ENCODE data around the gene RUBCN. TPM values are rescaled to one million over a fixed set of nuclear protein-coding genes. Genes with fewer than 3 reads are reported as not detected.

Gene RUBCN
- total and polyA plus RNA-seq, 2 experiments from 2014 or later = 15.4 to 46.2 TPM

- Histone ChIP-seq H3K4me1 (ENCODE audit: low read depth) (no peaks in the 10 kb centered on the region), H3K27ac (no peak overlapping the region), H3K36me3 (peaks cover 32% of the 10 kb centered on the region), H3K9me3 (ENCODE audit: low read depth) (no peaks in the 10 kb centered on the region), H3K27me3 (no peaks in the 10 kb centered on the region), H3K4me3 (no peak overlapping the region)
- TF ChIP-seq CTCF (IDR thresholded peaks at IDR 0.05; ENCODE audit: low read depth, low read length) = no peak
- DNase-seq (ENCODE audit: low read depth in 1 of 2, low spot score in 1 of 2) = no peak
These were observed 39.3 kb downstream of the RUBCN start for GRCh38 chr3:197697355-197697754.

- peaks cover 33% of the 10 kb centered on the region for H3K36me3 ChIP-seq
- DNase-seq (ENCODE audit: low read depth in 1 of 2, low spot score in 1 of 2) = no peak
- no peak for TF ChIP-seq CTCF (IDR thresholded peaks at IDR 0.05; ENCODE audit: low read depth, low read length)
- H3K27me3 ChIP-seq = no peaks in the 10 kb centered on the region
- no peaks in the 10 kb centered on the region for H3K4me1 ChIP-seq (ENCODE audit: low read depth)
- H3K4me3 ChIP-seq = no peak overlapping the region
- no peaks in the 10 kb centered on the region for H3K9me3 ChIP-seq (ENCODE audit: low read depth)
- no peak overlapping the region for H3K27ac ChIP-seq
These were observed 42.5 kb downstream of the RUBCN start for GRCh38 chr3:197694251-197694650.

- Histone ChIP-seq H3K4me1 (ENCODE audit: low read depth) (no peaks in the 10 kb centered on the region), H3K4me3 (no peak overlapping the region), H3K36me3 (peaks cover 29% of the 10 kb centered on the region), H3K9me3 (ENCODE audit: low read depth) (no peaks in the 10 kb centered on the region), H3K27ac (no peak overlapping the region), H3K27me3 (no peaks in the 10 kb centered on the region)
- TF ChIP-seq CTCF (IDR thresholded peaks at IDR 0.05; ENCODE audit: low read depth, low read length) = no peak
- peak in 1 of 2 donors; percentile 76 for DNase-seq (ENCODE audit: low read depth in 1 of 2, low spot score in 1 of 2)
These were observed 44.1 kb downstream of the RUBCN start for GRCh38 chr3:197692641-197693040.

GRCh38 chr3:197690754-197691153, 46.0 kb downstream of the RUBCN start:
- Histone ChIP-seq H3K4me3 (no peak overlapping the region), H3K9me3 (ENCODE audit: low read depth) (no peaks in the 10 kb centered on the region), H3K36me3 (peaks cover 28% of the 10 kb centered on the region), H3K27me3 (no peaks in the 10 kb centered on the region), H3K27ac (no peak overlapping the region), H3K4me1 (ENCODE audit: low read depth) (no peaks in the 10 kb centered on the region)
- no peak for TF ChIP-seq CTCF (IDR thresholded peaks at IDR 0.05; ENCODE audit: low read depth, low read length)
- no peak for DNase-seq (ENCODE audit: low read depth in 1 of 2, low spot score in 1 of 2)

- no peak for TF ChIP-seq CTCF (IDR thresholded peaks at IDR 0.05; ENCODE audit: low read depth, low read length)
- no peaks in the 10 kb centered on the region for H3K9me3 ChIP-seq (ENCODE audit: low read depth)
- no peak overlapping the region for H3K4me3 ChIP-seq
- no peak for DNase-seq (ENCODE audit: low read depth in 1 of 2, low spot score in 1 of 2)
- H3K4me1 ChIP-seq (ENCODE audit: low read depth) = no peaks in the 10 kb centered on the region
- H3K36me3 ChIP-seq = peaks cover 14% of the 10 kb centered on the region
- H3K27ac ChIP-seq = no peak overlapping the region
- H3K27me3 ChIP-seq = no peaks in the 10 kb centered on the region
These were observed 49.1 kb downstream of the RUBCN start for GRCh38 chr3:197687570-197687969.

GRCh38 chr3:197686899-197687298, 49.8 kb downstream of the RUBCN start:
- peaks cover 9% of the 10 kb centered on the region for H3K36me3 ChIP-seq
- H3K4me1 ChIP-seq (ENCODE audit: low read depth) = no peaks in the 10 kb centered on the region
- no peak for TF ChIP-seq CTCF (IDR thresholded peaks at IDR 0.05; ENCODE audit: low read depth, low read length)
- DNase-seq (ENCODE audit: low read depth in 1 of 2, low spot score in 1 of 2) = no peak
- no peaks in the 10 kb centered on the region for H3K27me3 ChIP-seq
- no peaks in the 10 kb centered on the region for H3K9me3 ChIP-seq (ENCODE audit: low read depth)
- H3K27ac ChIP-seq = no peak overlapping the region
- no peak overlapping the region for H3K4me3 ChIP-seq

Measured in cardiac muscle cell (in vitro differentiated cells and primary cell).